Pancreas (tissue), 10 donors: ENCODE measurements around the gene CDKN2A. TPM values are rescaled to one million over a fixed set of nuclear protein-coding genes. Genes with fewer than 3 reads are reported as not detected.

Experiments used
- ATAC-seq, 4 donors: fragments of 200-7000 bp; cut with Tn5 transposase; one replicate each; pipeline versions ENCODE4 v1.8.0 to v1.9.1; 2020; ENCODE audit warnings: mild to moderate bottlenecking in 4 of 4, moderate library complexity in 4 of 4
- DNase-seq, 6 donors: peaks; one replicate each; pipeline ENCODE4 v3.0.0-alpha.2; 2020
- FAIRE-seq: peaks from 2 replicates; lab custom pipeline; 2012; peaks lifted over from hg19 to GRCh38; lab: Jason Lieb, UNC
- H3K27ac ChIP-seq, 4 donors: fragments of 200-600 bp; sonication (generic); 1 replicate in 3 of 4; 2 replicates in 1 of 4; pipeline versions ENCODE4 v1.5.0 to v1.8.0; 2020
- H3K27me3 ChIP-seq, 4 donors: fragments of 200-600 bp; one replicate each; pipeline ENCODE4 v1.8.0; 2021
- H3K36me3 ChIP-seq, 3 donors: fragments of 200-600 bp; sonication (generic) in 1 of 3; one replicate each; pipeline versions ENCODE4 v1.5.0 to v1.8.0; 2020 to 2021
- H3K4me1 ChIP-seq, 3 donors: fragments of 200-600 bp; one replicate each; pipeline ENCODE4 v1.8.0; 2021
- H3K4me3 ChIP-seq, 4 donors: fragments of 200-600 bp; sonication (generic) in 2 of 4; one replicate each; pipeline versions ENCODE4 v1.5.0 to v1.8.0; 2020 to 2021
- H3K9me3 ChIP-seq, 4 donors: fragments of 200-600 bp; one replicate each; pipeline ENCODE4 v1.8.0; 2021
- WGBS, 2 donors: extraction: QIAGEN DNeasy Blood & Tissue Kit; methylation state at CpG; one replicate each; pipeline ENCODE4 v1.1.7; 2013; 5-methylcytosine and 5-hydroxymethylcytosine counted together
- intact Hi-C, 3 donors: fragments of 100-400 bp; cut with DNase I; formaldehyde crosslinking; loops; one replicate each; pipeline versions ENCODE4 v1.11.1 to v1.14.2; 2022
- polyA plus RNA-seq, 2 donors: library from polyadenylated mRNA; stranded (reverse); fragments of 200-250 nt; gene quantifications; one replicate each; pipeline ENCODE4 v1.2.3, GENCODE V29; 2013
- total RNA-seq, 6 donors: library from RNA; stranded (reverse); fragmentation: NEBNext Ultra II Directional in 4 of 6; extraction: Animal tissue kit (Norgen Biotek cat#: 25700) in 4 of 6; gene quantifications; one replicate each; pipeline versions ENCODE4 v1.2.1 to v1.2.4, GENCODE V29; 2021 to 2023
- TF ChIP-seq, protein P1 (sequence below), 4 donors: fragments of 200-600 bp; sonication (generic) in 3 of 4; IDR thresholded peaks; one replicate each; pipeline versions ENCODE4 v1.5.0 to v1.8.0; 2021; ENCODE audit warnings: antibody characterized with exemption in 4 of 4
- donor health status: healthy with polysubstance abuse.
- donor health status: DM: no; HTN: no; CAD: no; lungs with moderate emphysema.
- donor health status: DM: no; HTN: no; CAD: no.
- donor health status: control.
- donor health status: control.
- donor health status: Bipolar disorder and iron deficiency.
- donor health status: DM: yes; HTN: yes; CAD: no.
- donor health status: DM: no; HTN: no; CAD: no.
- donor health status: DM: no; HTN: no; CAD: no.
- donor health status: DM: yes; HTN: yes; CAD: no.

The CDKN2A gene
- total and polyA plus RNA-seq, 8 donors, result 0.31 to 5.7 (median 2.2) TPM

DNA sequence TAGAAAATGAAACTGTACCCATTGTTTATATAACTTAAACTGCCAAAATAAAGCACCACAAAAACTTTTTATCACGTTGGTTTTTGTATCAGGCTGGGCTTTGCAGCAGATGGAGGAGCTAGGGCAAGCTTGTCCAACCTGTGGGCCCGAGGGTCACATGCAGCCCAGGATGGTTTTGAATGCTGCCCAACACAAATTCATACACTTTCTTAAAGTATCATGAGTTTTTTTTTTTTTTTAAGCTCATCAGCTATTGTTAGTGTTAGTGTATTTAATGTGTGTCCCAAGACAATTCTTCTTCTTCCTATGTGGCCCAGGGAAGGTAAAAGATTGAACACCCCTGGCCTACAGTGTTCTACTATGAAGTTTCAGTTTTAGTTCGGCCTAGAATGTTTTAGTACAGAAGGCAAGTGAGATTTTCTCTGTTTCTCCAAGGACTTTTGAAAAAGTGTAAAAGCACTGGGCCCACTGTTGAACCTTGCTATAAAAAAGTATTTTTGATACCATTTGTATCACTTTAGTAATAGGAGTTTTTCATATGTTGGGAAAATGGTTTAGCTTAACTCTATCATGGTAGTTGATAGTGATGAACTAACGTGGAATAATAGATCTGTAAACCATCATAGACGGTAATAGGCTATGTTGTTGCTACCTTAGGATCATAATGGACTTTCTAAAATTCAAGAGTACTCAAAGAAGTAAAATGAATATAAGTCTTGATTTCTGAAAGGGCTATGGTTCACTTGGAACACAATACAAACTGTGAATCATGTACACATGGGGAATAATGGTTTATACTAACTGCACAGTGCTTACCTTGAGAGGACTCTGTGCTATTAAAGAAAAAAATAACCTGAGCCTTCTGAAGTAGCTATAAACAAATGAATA, 2.9 kb downstream of the CDKN2A start:
- no peak overlapping the region for H3K4me3 ChIP-seq
- ATAC-seq (no peak), DNase-seq (no peak), FAIRE-seq (no peak)
- TF ChIP-seq, protein P1, sequence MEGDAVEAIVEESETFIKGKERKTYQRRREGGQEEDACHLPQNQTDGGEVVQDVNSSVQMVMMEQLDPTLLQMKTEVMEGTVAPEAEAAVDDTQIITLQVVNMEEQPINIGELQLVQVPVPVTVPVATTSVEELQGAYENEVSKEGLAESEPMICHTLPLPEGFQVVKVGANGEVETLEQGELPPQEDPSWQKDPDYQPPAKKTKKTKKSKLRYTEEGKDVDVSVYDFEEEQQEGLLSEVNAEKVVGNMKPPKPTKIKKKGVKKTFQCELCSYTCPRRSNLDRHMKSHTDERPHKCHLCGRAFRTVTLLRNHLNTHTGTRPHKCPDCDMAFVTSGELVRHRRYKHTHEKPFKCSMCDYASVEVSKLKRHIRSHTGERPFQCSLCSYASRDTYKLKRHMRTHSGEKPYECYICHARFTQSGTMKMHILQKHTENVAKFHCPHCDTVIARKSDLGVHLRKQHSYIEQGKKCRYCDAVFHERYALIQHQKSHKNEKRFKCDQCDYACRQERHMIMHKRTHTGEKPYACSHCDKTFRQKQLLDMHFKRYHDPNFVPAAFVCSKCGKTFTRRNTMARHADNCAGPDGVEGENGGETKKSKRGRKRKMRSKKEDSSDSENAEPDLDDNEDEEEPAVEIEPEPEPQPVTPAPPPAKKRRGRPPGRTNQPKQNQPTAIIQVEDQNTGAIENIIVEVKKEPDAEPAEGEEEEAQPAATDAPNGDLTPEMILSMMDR (IDR thresholded peaks at IDR 0.05), result no peak
- H3K27ac ChIP-seq, result no peak overlapping the region
- H3K36me3 ChIP-seq, result no peaks in the 10 kb centered on the region
- peaks cover 0 to 4% (median 0%) of the 10 kb centered on the region in 3 donors for H3K4me1 ChIP-seq
- peaks cover 4 to 54% (median 15%) of the 10 kb centered on the region in 4 donors for H3K27me3 ChIP-seq
- WGBS, 2 donors, result 84 to 88% methylated on average over 5 of the region's 5 CpGs
- intact Hi-C loops, result no loop called here
- no peaks in the 10 kb centered on the region for H3K9me3 ChIP-seq

DNA sequence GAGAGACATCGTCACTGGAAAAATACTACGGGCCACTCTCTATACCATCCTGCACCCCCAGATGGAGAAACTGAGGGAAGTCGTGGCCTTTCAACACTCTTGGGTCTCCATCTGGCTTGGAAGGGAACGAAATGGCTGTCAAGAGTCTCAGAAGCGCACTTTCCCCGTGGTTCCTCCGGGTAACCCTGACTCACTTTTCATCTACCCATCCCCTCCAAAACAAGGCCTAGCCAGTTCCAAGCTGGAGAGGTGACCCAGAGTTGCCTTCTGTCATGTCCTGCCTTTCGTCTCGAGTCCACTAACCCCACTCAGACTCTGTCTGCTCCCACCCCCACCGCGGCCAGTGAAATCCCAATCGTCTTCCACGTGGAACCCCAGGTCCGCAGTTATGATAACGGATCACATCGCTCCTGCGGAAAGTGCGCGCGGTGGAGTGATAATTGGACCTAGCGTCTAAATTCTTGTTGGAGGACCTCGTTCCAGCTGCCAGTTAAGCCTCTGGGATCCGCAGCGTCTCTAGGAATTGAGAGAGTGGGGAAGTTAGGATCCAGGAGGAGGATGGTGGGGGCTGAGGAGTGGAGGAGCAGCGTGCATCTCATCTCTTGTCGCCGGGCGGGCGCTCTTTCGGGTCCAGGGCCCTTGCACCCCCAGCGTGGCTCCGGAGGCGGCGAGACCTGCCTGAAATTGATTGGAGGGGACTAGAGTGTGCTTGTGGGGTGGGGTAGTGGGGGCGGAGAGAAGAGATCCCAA, 4.6 kb downstream of the CDKN2A start:
- Histone ChIP-seq H3K4me3 (no peak overlapping the region), H3K4me1 (peaks cover 0 to 4% (median 0%) of the 10 kb centered on the region in 3 donors), H3K36me3 (no peaks in the 10 kb centered on the region), H3K27me3 (peaks cover 4 to 62% (median 18%) of the 10 kb centered on the region in 4 donors), H3K27ac (no peak overlapping the region), H3K9me3 (no peaks in the 10 kb centered on the region)
- DNase-seq (no peak), ATAC-seq (no peak), FAIRE-seq (no peak)
- intact Hi-C loops, result no loop called here
- TF ChIP-seq, protein P1 (IDR thresholded peaks at IDR 0.05), result no peak
- WGBS, 2 donors, result 12 to 17% methylated on average over 35 of the region's 35 CpGs

DNA sequence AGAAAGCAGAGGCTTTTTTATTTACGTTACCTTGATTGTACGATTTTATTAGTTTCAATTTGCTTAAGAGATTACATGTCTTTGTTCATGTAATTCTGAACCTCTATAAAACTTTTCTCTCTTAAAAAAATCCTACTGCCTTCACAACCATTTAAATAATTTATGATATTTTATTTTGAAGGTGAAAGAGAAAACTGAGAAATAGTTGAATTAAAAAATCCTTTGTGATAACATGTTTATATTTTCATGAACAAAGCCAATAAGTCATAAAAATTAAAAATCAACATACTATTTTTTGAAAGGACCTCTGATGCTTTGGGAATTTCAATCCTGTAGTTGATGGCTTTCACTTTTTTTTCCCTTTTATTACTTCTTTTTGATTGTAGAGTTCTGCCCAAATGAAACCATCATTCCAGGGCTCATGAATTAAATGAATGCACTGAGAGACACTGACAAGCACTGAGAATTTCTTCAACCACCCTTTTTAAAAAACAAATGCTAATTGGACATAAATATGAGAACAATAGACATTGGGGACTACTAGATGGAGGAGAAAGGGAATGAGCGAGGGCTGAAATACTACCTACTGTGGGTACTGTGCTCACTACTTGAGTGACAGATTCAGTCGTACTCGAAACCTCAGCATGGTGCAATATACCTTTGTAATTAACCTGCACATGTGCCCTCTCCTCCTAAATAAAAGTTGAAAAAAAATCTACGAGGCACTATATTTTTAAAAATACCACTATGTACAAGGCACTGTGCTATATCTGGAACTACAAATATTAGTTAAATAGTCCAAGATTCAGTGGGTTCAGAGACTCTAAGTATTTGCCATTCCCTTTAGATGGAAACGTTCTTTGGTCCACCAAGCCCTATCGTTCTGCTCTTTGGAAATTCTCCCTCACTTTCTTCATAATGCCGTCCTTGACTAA, 5.9 kb downstream of the CDKN2A start:
- Histone ChIP-seq H3K36me3 (no peaks in the 10 kb centered on the region), H3K27me3 (peaks cover 4 to 66% (median 20%) of the 10 kb centered on the region in 4 donors), H3K4me1 (no peaks in the 10 kb centered on the region), H3K4me3 (no peak overlapping the region), H3K27ac (no peak overlapping the region), H3K9me3 (no peaks in the 10 kb centered on the region)
- ATAC-seq, result no peak
- DNase-seq, result no peak
- intact Hi-C loops, result no loop called here
- peak; percentile 82 for FAIRE-seq
- TF ChIP-seq, protein P1 (IDR thresholded peaks at IDR 0.05), result no peak
- 32 to 35% methylated on average over 9 of the region's 9 CpGs for WGBS, 2 donors

DNA sequence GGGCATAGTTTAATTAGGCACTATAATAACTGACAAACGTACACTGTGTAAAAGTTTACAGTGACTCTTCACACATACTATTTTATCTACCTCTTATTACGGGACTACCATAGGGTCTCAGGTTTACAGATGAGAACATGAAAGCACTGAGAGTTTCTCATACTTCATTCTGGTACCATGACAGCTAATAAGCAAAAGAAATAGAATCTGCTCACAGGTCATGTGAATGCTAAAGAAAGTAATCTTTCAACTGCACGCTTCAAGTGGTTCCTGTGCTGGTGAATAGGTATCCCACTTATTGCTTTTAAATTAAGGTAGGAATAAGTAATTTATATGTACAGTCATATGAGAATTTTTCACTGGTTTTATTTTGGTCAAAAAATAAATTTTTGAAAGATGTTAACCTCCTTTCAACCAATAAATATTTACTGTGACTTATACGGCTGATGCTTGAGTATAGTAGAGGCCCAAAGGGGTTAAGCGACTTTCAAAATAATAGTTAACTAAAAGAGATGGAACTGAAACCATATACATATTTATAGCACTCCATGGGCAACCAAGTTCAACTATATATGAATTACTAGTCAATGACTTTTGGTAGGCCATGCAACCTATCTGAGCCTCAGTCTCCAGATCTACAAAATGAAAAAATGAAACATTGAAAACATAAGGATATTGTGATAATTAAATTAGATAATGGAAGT, 8.1 kb downstream of the CDKN2A start:
- H3K27me3 ChIP-seq, result peaks cover 6 to 61% (median 17%) of the 10 kb centered on the region in 4 donors
- ATAC-seq, result no peak
- no peaks in the 10 kb centered on the region for H3K4me1 ChIP-seq
- H3K9me3 ChIP-seq, result no peaks in the 10 kb centered on the region
- H3K4me3 ChIP-seq, result no peak overlapping the region
- no peaks in the 10 kb centered on the region for H3K36me3 ChIP-seq
- intact Hi-C loops, result no loop called here
- DNase-seq, result no peak
- WGBS, 2 donors, result 73 to 80% methylated on average over 5 of the region's 5 CpGs
- FAIRE-seq, result no peak
- TF ChIP-seq, protein P1 (IDR thresholded peaks at IDR 0.05), result no peak
- H3K27ac ChIP-seq, result no peak overlapping the region
